ENCODE results near the gene DACT3. TPM values are rescaled to one million over a fixed set of nuclear protein-coding genes. Genes with fewer than 3 reads are reported as not detected.
"Not testable (repeated sequence)": the region's sequence is repeated elsewhere in the genome, so short reads cannot be mapped to it uniquely, and the experiment has no call there.

The DACT3 gene
- total RNA-seq, 2 experiments from 2014 or later, result 2.8 to 3.0 TPM

DNA sequence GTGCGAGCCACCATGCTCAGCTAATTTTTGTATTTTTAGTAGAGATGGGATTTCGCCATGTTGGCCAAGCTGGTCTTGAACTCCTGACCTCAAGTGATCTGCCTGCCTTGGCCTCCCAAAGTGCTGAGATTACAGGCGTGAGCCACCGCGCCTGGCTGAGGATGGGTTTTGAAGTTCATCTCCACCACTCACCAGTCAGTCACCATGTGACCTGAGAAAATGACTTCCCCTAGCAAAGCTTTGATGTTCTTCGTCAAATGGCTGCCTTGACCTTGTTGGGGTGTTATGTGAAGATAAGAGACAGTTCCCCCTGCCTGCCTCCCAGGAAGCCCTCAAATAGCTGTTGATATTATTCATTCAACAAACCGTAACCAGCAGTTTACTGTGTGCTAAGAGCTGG, 32.0 kb downstream of the DACT3 start:
- DNase-seq; H3K4me3 Mint-ChIP-seq; POLR2A ChIA-PET; intact Hi-C loops (cut with micrococcal nuclease); H3K27ac Mint-ChIP-seq; H3K36me3 Mint-ChIP-seq; H3K27me3 Mint-ChIP-seq; H3K9me3 Mint-ChIP-seq: not testable (repeated sequence)
- H3K4me1 Mint-ChIP-seq (ENCODE audit: low read depth), result peaks cover 25% of the 10 kb centered on the region
- CTCF ChIA-PET, result interaction anchor here (0.8 to 1.7 kb wide), 3 partner anchors 15 to 125 kb away, joined by 3 to 5 read pairs (median 4); partner anchors contain the start of gene DACT3

DNA sequence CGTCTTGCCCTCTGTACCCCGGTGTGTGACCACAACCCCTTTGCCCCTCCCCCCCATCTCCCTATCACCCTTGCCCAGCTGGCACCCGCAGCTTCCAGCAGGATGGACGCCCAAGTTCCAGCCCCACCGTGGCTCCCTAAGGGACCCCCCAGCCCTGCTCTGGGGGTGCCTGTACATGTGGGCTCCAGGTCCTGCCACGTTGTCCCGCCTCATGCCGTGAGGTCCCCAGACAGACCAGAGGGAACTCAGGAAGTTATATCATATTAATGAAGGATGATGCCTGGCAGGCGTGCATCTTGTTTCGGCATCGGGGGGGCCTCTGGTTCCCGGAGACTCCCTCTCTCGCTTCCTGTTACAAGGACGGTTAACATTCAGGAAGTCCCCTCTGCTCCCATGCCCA, 34.5 kb downstream of the DACT3 start:
- Mint-ChIP-seq H3K36me3 (peaks cover 12% of the 10 kb centered on the region), H3K4me1 (ENCODE audit: low read depth) (peaks cover 24% of the 10 kb centered on the region), H3K27ac (no peak overlapping the region), H3K27me3 (no peaks in the 10 kb centered on the region), H3K4me3 (no peak overlapping the region), H3K9me3 (no peaks in the 10 kb centered on the region)
- DNase-seq, result no peak
- intact Hi-C loops (cut with micrococcal nuclease), result no loop called here
- CTCF ChIA-PET, result interaction anchor here (0.7 to 5.0 kb wide), 3 partner anchors 9 to 35 kb away, joined by 3 to 28 read pairs (median 3); no protein-coding TSS in a partner anchor
- POLR2A ChIA-PET, result interaction anchor here (1.4 kb wide), 1 partner anchor 35 kb away, joined by 3 read pairs; the partner anchor contains the start of gene DACT3

- Mint-ChIP-seq H3K4me1 (ENCODE audit: low read depth) (peaks cover 29% of the 10 kb centered on the region), H3K4me3 (no peak overlapping the region), H3K27me3 (no peaks in the 10 kb centered on the region), H3K36me3 (peaks cover 12% of the 10 kb centered on the region), H3K27ac (peak overlapping the region; percentile 74), H3K9me3 (no peaks in the 10 kb centered on the region)
- intact Hi-C loops (cut with micrococcal nuclease), result loop anchor here (1.0 kb wide), 1 partner anchor 9 kb away; no protein-coding TSS in a partner anchor
- DNase-seq, result no peak
- CTCF ChIA-PET, result interaction anchor here (0.7 to 5.0 kb wide), 3 partner anchors 9 to 36 kb away, joined by 3 to 28 read pairs (median 3); no protein-coding TSS in a partner anchor
- POLR2A ChIA-PET, result interaction anchor here (1.1 to 1.4 kb wide), 2 partner anchors 31 to 35 kb away, joined by 3 read pairs; partner anchors contain the start of gene DACT3
These were observed 35.3 kb downstream of the DACT3 start for GRCh38 chr19:46625731-46626130.

- H3K4me3 Mint-ChIP-seq, result peak within 1 kb of the TSS; percentile 76
- peak; percentile 75 for DNase-seq
- intact Hi-C loops (cut with micrococcal nuclease), result loop anchor here (1.0 kb wide), 1 partner anchor 9 kb away; no protein-coding TSS in a partner anchor
- H3K4me1 Mint-ChIP-seq (ENCODE audit: low read depth), result peaks cover 36% of the 10 kb centered on the region
- no peaks in the 10 kb centered on the region for H3K9me3 Mint-ChIP-seq
- CTCF ChIA-PET, result interaction anchor here (5.0 kb wide), 1 partner anchor 12 kb away, joined by 28 read pairs; no protein-coding TSS in a partner anchor
- H3K27me3 Mint-ChIP-seq, result no peaks in the 10 kb centered on the region
- peaks cover 12% of the 10 kb centered on the region for H3K36me3 Mint-ChIP-seq
- peak within 1 kb of the TSS; percentile 81 for H3K27ac Mint-ChIP-seq
- POLR2A ChIA-PET, result interaction anchor here (1.0 to 1.4 kb wide), 5 partner anchors 8 to 36 kb away, joined by 3 to 4 read pairs (median 3); partner anchors contain the start of gene DACT3
These were observed 35.9 kb downstream of the DACT3 start, which contains the start of gene PTGIR for GRCh38 chr19:46624958-46625661. Gene PTGIR, minus strand, starts transcription at chr19:46625089. Its CDS starts 864 bp downstream, at chr19:46624225.

DNA sequence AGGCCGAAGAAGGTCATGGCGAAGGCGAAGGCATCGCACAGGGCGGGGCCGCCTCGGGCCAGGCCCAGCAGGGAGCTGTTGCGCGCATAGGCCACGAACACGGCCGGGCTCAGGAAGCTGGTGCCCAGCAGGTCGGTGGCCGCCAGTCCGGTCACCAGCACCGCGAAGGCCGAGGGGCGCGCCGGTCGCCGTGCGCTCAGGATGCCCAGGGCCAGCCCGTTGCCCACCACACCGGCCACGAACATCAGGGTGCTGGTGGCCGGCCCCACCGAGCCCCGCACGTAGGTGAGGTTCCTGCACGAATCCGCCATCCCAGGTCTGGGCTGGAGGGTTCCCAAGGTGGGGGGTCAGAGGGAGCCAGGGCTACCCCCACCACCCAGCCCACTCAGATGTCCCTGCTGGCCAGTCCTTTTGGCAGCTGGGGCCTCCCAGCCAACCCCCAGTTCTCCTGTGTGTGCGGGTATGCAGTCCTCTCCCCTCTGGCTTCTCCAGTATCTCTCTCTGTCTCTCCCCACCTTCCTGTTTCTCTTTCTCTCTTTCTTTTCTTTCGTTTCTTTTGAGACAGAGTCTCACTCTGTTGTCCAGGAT, 37.0 kb downstream of the DACT3 start:
- Mint-ChIP-seq H3K4me1 (ENCODE audit: low read depth) (peaks cover 47% of the 10 kb centered on the region), H3K36me3 (peaks cover 12% of the 10 kb centered on the region)

DNA sequence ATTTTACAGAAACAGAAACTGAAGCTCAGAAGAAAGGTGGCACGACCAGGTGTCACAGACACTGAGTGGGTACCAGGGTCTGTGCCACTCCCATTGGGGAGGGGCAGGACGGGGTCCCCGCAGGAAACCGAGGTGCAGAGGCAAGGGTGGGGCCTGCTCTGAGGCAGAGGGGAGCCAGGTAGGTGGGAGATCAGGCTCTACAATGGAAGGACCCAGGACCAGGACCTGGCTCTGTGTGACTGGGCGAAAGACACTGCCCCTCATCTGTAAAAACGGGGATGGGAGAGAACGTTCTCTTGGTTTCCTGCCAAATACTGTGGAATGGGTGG, 38.9 kb downstream of the DACT3 start:
- peaks cover 58% of the 10 kb centered on the region for H3K4me1 Mint-ChIP-seq (ENCODE audit: low read depth)
- H3K4me3 Mint-ChIP-seq, result peak overlapping the region; percentile 67
- intact Hi-C loops (cut with micrococcal nuclease), result no loop called here
- no peak for DNase-seq
- no peaks in the 10 kb centered on the region for H3K27me3 Mint-ChIP-seq
- CTCF ChIA-PET, result interaction anchor here (1.0 to 13.2 kb wide), 4 partner anchors 9 to 93 kb away, joined by 4 to 319 read pairs (median 16); partner anchors contain the start of gene DACT3
- POLR2A ChIA-PET, result no interaction called here
- peaks cover 12% of the 10 kb centered on the region for H3K36me3 Mint-ChIP-seq
- no peaks in the 10 kb centered on the region for H3K9me3 Mint-ChIP-seq
- H3K27ac Mint-ChIP-seq, result peak overlapping the region; percentile 1

More for the DNA sequence above, 37.0 kb downstream of the DACT3 start:
- Mint-ChIP-seq H3K9me3 (no peaks in the 10 kb centered on the region), H3K27me3 (no peaks in the 10 kb centered on the region), H3K27ac (peak overlapping the region; percentile 81), H3K4me3 (peak overlapping the region; percentile 76)
- ChIA-PET CTCF (interaction anchor here (5.0 kb wide), 1 partner anchor 11 kb away, joined by 28 read pairs; no protein-coding TSS in a partner anchor), POLR2A (interaction anchor here (1.0 to 1.1 kb wide), 3 partner anchors 7 to 21 kb away, joined by 3 to 4 read pairs (median 3); no protein-coding TSS in a partner anchor)
- DNase-seq, result no peak
- intact Hi-C loops (cut with micrococcal nuclease), result no loop called here

- peak overlapping the region; percentile 93 for H3K27ac Mint-ChIP-seq
- no peaks in the 10 kb centered on the region for H3K27me3 Mint-ChIP-seq
- ChIA-PET CTCF (interaction anchor here (2.2 to 13.2 kb wide), 3 partner anchors 8 to 92 kb away, joined by 5 to 319 read pairs (median 28); partner anchors contain the start of gene DACT3), POLR2A (no interaction called here)
- peak; percentile 30 for DNase-seq
- H3K9me3 Mint-ChIP-seq, result no peaks in the 10 kb centered on the region
- H3K36me3 Mint-ChIP-seq, result peaks cover 12% of the 10 kb centered on the region
- intact Hi-C loops (cut with micrococcal nuclease), result no loop called here
- H3K4me3 Mint-ChIP-seq, result peak overlapping the region; percentile 67
- H3K4me1 Mint-ChIP-seq (ENCODE audit: low read depth), result peaks cover 64% of the 10 kb centered on the region
These were observed 39.5 kb downstream of the DACT3 start for GRCh38 chr19:46621191-46622117.

DNA sequence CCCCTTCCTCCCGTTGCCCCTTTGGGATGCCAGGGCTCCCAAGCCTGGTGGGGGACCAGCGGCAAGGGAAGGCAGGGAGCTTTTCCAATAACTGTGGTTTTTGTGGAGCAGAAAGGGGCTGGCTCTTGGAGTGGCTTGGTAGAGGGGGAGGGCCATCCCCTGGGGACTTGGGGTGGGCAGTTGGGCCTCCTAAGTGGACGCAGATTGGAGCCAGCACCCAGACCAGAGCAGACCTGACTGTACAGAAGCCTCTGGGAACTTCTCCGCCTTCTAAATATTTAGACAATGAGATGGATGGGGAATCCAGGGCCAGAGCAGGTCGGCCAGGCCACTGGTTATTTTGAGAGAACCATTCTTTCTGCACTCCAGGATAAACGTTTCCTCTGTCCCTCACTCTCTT, 40.3 kb downstream of the DACT3 start:
- Mint-ChIP-seq H3K4me1 (ENCODE audit: low read depth) (peaks cover 68% of the 10 kb centered on the region), H3K9me3 (no peaks in the 10 kb centered on the region), H3K36me3 (peaks cover 12% of the 10 kb centered on the region), H3K27ac (peak overlapping the region; percentile 93), H3K4me3 (peak overlapping the region; percentile 32), H3K27me3 (no peaks in the 10 kb centered on the region)
- intact Hi-C loops (cut with micrococcal nuclease), result loop anchor here (1.0 kb wide), 1 partner anchor 14 kb away; no protein-coding TSS in a partner anchor
- no peak for DNase-seq
- CTCF ChIA-PET, result interaction anchor here (2.2 to 13.2 kb wide), 2 partner anchors 41 to 92 kb away, joined by 5 to 319 read pairs; partner anchors contain the start of gene DACT3
- POLR2A ChIA-PET, result interaction anchor here (0.7 to 1.2 kb wide), 2 partner anchors 9 to 17 kb away, joined by 3 to 4 read pairs; no protein-coding TSS in a partner anchor

- ChIA-PET POLR2A (interaction anchor here (0.7 to 1.6 kb wide), 3 partner anchors 9 to 17 kb away, joined by 3 to 4 read pairs (median 3); no protein-coding TSS in a partner anchor), CTCF (interaction anchor here (0.6 to 13.2 kb wide), 5 partner anchors 10 to 108 kb away, joined by 3 to 319 read pairs (median 5); partner anchors contain the start of gene DACT3)
- intact Hi-C loops (cut with micrococcal nuclease), result loop anchor here (1.0 kb wide), 1 partner anchor 14 kb away; no protein-coding TSS in a partner anchor
- Mint-ChIP-seq H3K36me3 (peaks cover 12% of the 10 kb centered on the region), H3K27ac (peak overlapping the region; percentile 93), H3K9me3 (no peaks in the 10 kb centered on the region), H3K4me3 (peak overlapping the region; percentile 32), H3K4me1 (ENCODE audit: low read depth) (peaks cover 66% of the 10 kb centered on the region), H3K27me3 (no peaks in the 10 kb centered on the region)
- DNase-seq, result no peak
These were observed 40.7 kb downstream of the DACT3 start for GRCh38 chr19:46620267-46620666.

GRCh38 chr19:46618670-46619231, 42.2 kb downstream of the DACT3 start:
- no peaks in the 10 kb centered on the region for H3K27me3 Mint-ChIP-seq
- peaks cover 8% of the 10 kb centered on the region for H3K36me3 Mint-ChIP-seq
- peak; percentile 30 for DNase-seq
- ChIA-PET CTCF (interaction anchor here (2.1 to 13.2 kb wide), 3 partner anchors 17 to 86 kb away, joined by 5 to 319 read pairs (median 17); partner anchors contain the start of genes CALM3 and DACT3), POLR2A (interaction anchor here (1.0 to 3.8 kb wide), 5 partner anchors 13 to 104 kb away, joined by 3 to 26 read pairs (median 4); partner anchors contain the start of genes CALM3 and DACT3)
- intact Hi-C loops (cut with micrococcal nuclease), result no loop called here
- H3K4me1 Mint-ChIP-seq (ENCODE audit: low read depth), result peaks cover 63% of the 10 kb centered on the region
- peak overlapping the region; percentile 79 for H3K4me3 Mint-ChIP-seq
- H3K27ac Mint-ChIP-seq, result peak overlapping the region; percentile 93
- H3K9me3 Mint-ChIP-seq, result no peaks in the 10 kb centered on the region

All from activated CD4-positive, alpha-beta memory T cell treated with anti-CD3 and anti-CD28 coated beads for 36 hours (primary cell).